H9 (cell line): ENCODE results near the gene ACAP2. TPM values are rescaled to one million over a fixed set of nuclear protein-coding genes. Genes with fewer than 3 reads are reported as not detected.

ENCODE experiments used
- DNase-seq: peaks from one replicate; pipeline ENCODE4 v3.0.0-alpha.2; 2017
- H2AFZ ChIP-seq: one replicate; pipeline ENCODE4 v1.6.1; 2013; ENCODE audit warnings: mild to moderate bottlenecking, low read length, control low read depth, moderate library complexity
- H2AK5ac ChIP-seq: 2 replicates; pipeline ENCODE4 v1.6.1; 2013; ENCODE audit warnings: low read length, control low read depth, mixed read lengths; ENCODE audit not compliant: insufficient read length
- H2BK120ac ChIP-seq: one replicate; pipeline ENCODE4 v1.6.1; 2013; ENCODE audit warnings: low read depth, mild to moderate bottlenecking, low read length, control low read depth, inconsistent platforms; ENCODE audit not compliant: poor library complexity, severe bottlenecking
- H2BK12ac ChIP-seq: 2 replicates; pipeline ENCODE4 v1.6.1; 2013; ENCODE audit warnings: low read length, control low read depth, mixed read lengths, low read depth; ENCODE audit not compliant: insufficient read length
- H2BK15ac ChIP-seq: 2 replicates; pipeline ENCODE4 v1.6.1; 2013; ENCODE audit warnings: low read depth, low read length, control low read depth
- H2BK20ac ChIP-seq: one replicate; pipeline ENCODE4 v1.6.1; 2013; ENCODE audit warnings: low read depth, mild to moderate bottlenecking, low read length, control low read depth, inconsistent platforms; ENCODE audit not compliant: poor library complexity, severe bottlenecking
- H2BK5ac ChIP-seq: 2 replicates; pipeline ENCODE4 v1.6.1; 2013; ENCODE audit warnings: low read length, control low read depth, mixed read lengths; ENCODE audit not compliant: insufficient read length
- H3K14ac ChIP-seq: 2 replicates; pipeline ENCODE4 v1.6.1; 2013; ENCODE audit warnings: low read length, control low read depth; ENCODE audit not compliant: insufficient read depth
- H3K18ac ChIP-seq: 2 replicates; pipeline ENCODE4 v1.6.1; 2013; ENCODE audit warnings: low read depth, mild to moderate bottlenecking, mixed read lengths, low read length, control low read depth; ENCODE audit not compliant: insufficient read length
- H3K23ac ChIP-seq: 2 replicates; pipeline ENCODE4 v1.6.1; 2013; ENCODE audit warnings: low read length, control low read depth, mixed read lengths, low read depth; ENCODE audit not compliant: insufficient read length
- H3K23me2 ChIP-seq: 2 replicates; pipeline ENCODE4 v1.6.1; 2013; ENCODE audit warnings: low read depth, mild to moderate bottlenecking, mixed read lengths, low read length, control low read depth; ENCODE audit not compliant: insufficient read length, poor library complexity, severe bottlenecking
- H3K27ac ChIP-seq: 2 replicates; pipeline ENCODE4 v1.5.1; 2013; ENCODE audit warnings: low read length, control low read depth, mixed read lengths, low read depth; ENCODE audit not compliant: insufficient read length
- H3K27me3 ChIP-seq: 2 replicates; pipeline ENCODE4 v1.6.1; 2013; ENCODE audit warnings: low read length, control low read depth, inconsistent platforms; ENCODE audit not compliant: insufficient read depth
- H3K4ac ChIP-seq: 2 replicates; pipeline ENCODE4 v1.6.1; 2013; ENCODE audit warnings: low read depth, mild to moderate bottlenecking, control low read depth, inconsistent platforms, low read length, moderate library complexity
- H3K4me1 ChIP-seq: 2 replicates; pipeline ENCODE4 v1.6.1; 2013; ENCODE audit warnings: low read length, control low read depth, inconsistent platforms; ENCODE audit not compliant: insufficient read depth
- H3K4me2 ChIP-seq: 2 replicates; pipeline ENCODE4 v1.6.1; 2013; ENCODE audit warnings: low read length, control low read depth, mixed read lengths; ENCODE audit not compliant: insufficient read length, insufficient read depth
- H3K56ac ChIP-seq: 2 replicates; pipeline ENCODE4 v1.6.1; 2013; ENCODE audit warnings: low read depth, mild to moderate bottlenecking, mixed read lengths, low read length, control low read depth; ENCODE audit not compliant: insufficient read length
- H3K79me1 ChIP-seq: 2 replicates; pipeline ENCODE4 v1.6.1; 2013; ENCODE audit warnings: low read depth, mild to moderate bottlenecking, moderate library complexity, low read length, control low read depth, inconsistent platforms; ENCODE audit not compliant: insufficient read depth, poor library complexity, severe bottlenecking
- H3K79me2 ChIP-seq: 2 replicates; pipeline ENCODE4 v1.6.1; 2013; ENCODE audit warnings: low read length, control low read depth, inconsistent platforms; ENCODE audit not compliant: insufficient read depth
- H3K9ac ChIP-seq: 2 replicates; pipeline ENCODE4 v1.6.1; 2013; ENCODE audit warnings: low read length, control low read depth, mixed read lengths; ENCODE audit not compliant: insufficient read length; ENCODE audit errors: extremely low read depth
- H3K9me3 ChIP-seq: one replicate; pipeline ENCODE4 v1.6.1; 2013; ENCODE audit warnings: low read depth, low read length, inconsistent platforms; ENCODE audit not compliant: control insufficient read depth
- H3T11ph ChIP-seq: one replicate; pipeline ENCODE4 v1.6.1; 2013; ENCODE audit warnings: mild to moderate bottlenecking, low read length, control low read depth, inconsistent platforms
- H4K20me1 ChIP-seq: one replicate; pipeline ENCODE4 v1.6.1; 2013; ENCODE audit not compliant: control insufficient read depth, insufficient read length, insufficient read depth
- H4K5ac ChIP-seq: 2 replicates; pipeline ENCODE4 v1.6.1; 2013; ENCODE audit warnings: low read depth, mild to moderate bottlenecking, mixed read lengths, low read length, control low read depth; ENCODE audit not compliant: insufficient read length
- H4K8ac ChIP-seq: replicated peaks from 2 replicates; pipeline ENCODE4 v1.6.1; 2013; ENCODE audit warnings: low read length, control low read depth, mixed read lengths, low read depth; ENCODE audit not compliant: insufficient read length
- H4K91ac ChIP-seq: 2 replicates; pipeline ENCODE4 v1.6.1; 2013; ENCODE audit warnings: low read depth, mild to moderate bottlenecking, moderate library complexity, mixed read lengths, low read length, control low read depth; ENCODE audit not compliant: insufficient read length
- H3K27ac Mint-ChIP-seq, 3 experiments: 2 replicates in 2 of 3; 3 replicates in 1 of 3; pipeline ENCODE4 v1.8.0; 2020 to 2021; ENCODE audit warnings: mixed read lengths in 3 of 3, mild to moderate bottlenecking in 1 of 3, moderate library complexity in 1 of 3
- H3K27me3 Mint-ChIP-seq: 2 replicates; pipeline ENCODE4 v1.8.0; 2021; ENCODE audit warnings: low read depth, mild to moderate bottlenecking, moderate library complexity, mixed read lengths
- H3K36me3 Mint-ChIP-seq, 3 experiments: 2 replicates in 2 of 3; 3 replicates in 1 of 3; pipeline ENCODE4 v1.8.0; 2020 to 2021; ENCODE audit warnings: low read depth in 3 of 3, mixed read lengths in 3 of 3; ENCODE audit not compliant: insufficient read depth in 1 of 3
- H3K4me1 Mint-ChIP-seq, 2 experiments: 2 replicates each; pipeline ENCODE4 v1.8.0; 2020; ENCODE audit warnings: mixed read lengths in 2 of 2
- H3K4me3 Mint-ChIP-seq, 2 experiments: 2 replicates in 1 of 2; 3 replicates in 1 of 2; pipeline ENCODE4 v1.8.0; 2020 to 2021; ENCODE audit warnings: mild to moderate bottlenecking in 2 of 2, mixed read lengths in 2 of 2, moderate library complexity in 1 of 2
- H3K9me3 Mint-ChIP-seq, 2 experiments: 2 replicates in 1 of 2; 3 replicates in 1 of 2; pipeline ENCODE4 v1.8.0; 2020; ENCODE audit warnings: mild to moderate bottlenecking in 2 of 2, mixed read lengths in 2 of 2, moderate library complexity in 1 of 2
- CTCF ChIP-seq: fragments of 200-600 bp; sonication (generic); conservative IDR thresholded peaks from 3 replicates; pipeline ENCODE4 v1.8.0; 2021; ENCODE audit warnings: antibody characterized with exemption, mild to moderate bottlenecking
- WGBS: extraction: QIAGEN DNeasy Blood & Tissue Kit; methylation state at CpG from one replicate; pipeline ENCODE4 v1.1.7; 2013; ENCODE audit warnings: missing lambda C conversion rate, low lambda C conversion rate, mixed read lengths; ENCODE audit not compliant: insufficient read length; ENCODE audit errors: extremely low coverage; 5-methylcytosine and 5-hydroxymethylcytosine counted together
- total RNA-seq: library from RNA; stranded (reverse); gene quantifications from 2 replicates; pipeline ENCODE4 v1.2.1, GENCODE V29; 2021

ACAP2 gene
- total RNA-seq, 1 experiment from 2014 or later, result 30.8 TPM

DNA sequence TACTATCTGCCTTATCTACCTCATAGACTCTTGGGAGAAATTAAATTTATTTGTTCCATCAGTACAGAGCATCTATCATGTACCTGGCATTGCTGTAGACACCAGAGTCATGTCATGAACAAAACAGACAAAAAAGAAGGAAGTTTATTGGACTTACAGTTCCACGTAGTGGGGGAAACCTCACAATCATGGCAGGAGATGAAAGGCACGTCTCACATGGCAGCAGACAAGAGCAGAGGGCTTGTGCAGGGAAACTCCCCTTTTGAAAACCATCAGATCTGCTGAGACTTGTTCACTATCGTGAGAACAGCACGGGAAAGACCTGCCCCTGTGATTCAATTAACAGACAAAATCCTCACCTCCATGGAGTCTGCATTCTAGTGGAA is 25.6 kb upstream of the ACAP2 start:
- Histone ChIP-seq H2AK5ac (no peak overlapping the region), H3K23ac (no peak overlapping the region), H2BK20ac (no peak overlapping the region), H4K5ac (no peak overlapping the region), H3K18ac (no peak overlapping the region), H3K9ac (no peak overlapping the region), H3K4ac (no peak overlapping the region), H2AFZ (no peak overlapping the region), H3K14ac (no peak overlapping the region), H2BK5ac (no peak overlapping the region), H2BK12ac (no peak overlapping the region), H4K8ac (no peak overlapping the region), H3K9me3 (no peaks in the 10 kb centered on the region), H4K20me1 (no peaks in the 10 kb centered on the region), H3K79me1 (no peaks in the 10 kb centered on the region), H3K27me3 (no peaks in the 10 kb centered on the region), H3K79me2 (no peaks in the 10 kb centered on the region), H3K4me1 (no peaks in the 10 kb centered on the region), H3T11ph (no peak overlapping the region), H3K56ac (no peak overlapping the region), H4K91ac (no peak overlapping the region), H2BK15ac (no peak overlapping the region), H2BK120ac (no peak overlapping the region), H3K23me2 (no peaks in the 10 kb centered on the region), H3K27ac (no peak overlapping the region), H3K4me2 (no peak overlapping the region)
- DNase-seq, result no peak
- Mint-ChIP-seq H3K36me3 (no peaks in the 10 kb centered on the region; a peak in 2 of 7 replicates), H3K9me3 (peaks cover 6 to 7% of the 10 kb centered on the region in 2 experiments; a peak in 4 of 5 replicates), H3K4me3 (no peak overlapping the region), H3K27me3 (peaks cover 1% of the 10 kb centered on the region), H3K27ac (no peak overlapping the region), H3K4me1 (peaks cover 3 to 6% of the 10 kb centered on the region in 2 experiments; a peak in 3 of 4 replicates)
- WGBS, result no CpG with 5 or more reads among the region's 4 CpGs
- TF ChIP-seq CTCF, result no peak
